ES-I3 (cell line): ENCODE data around the gene LAMB4.

Experiments used
- H3K36me3 ChIP-seq: 2 replicates; pipeline ENCODE4 v1.6.1; 2013; ENCODE audit warnings: mild to moderate bottlenecking, low read length, control low read depth, moderate library complexity; ENCODE audit not compliant: insufficient read depth
- H3K4me1 ChIP-seq: 2 replicates; pipeline ENCODE4 v1.6.1; 2013; ENCODE audit warnings: mild to moderate bottlenecking, control low read depth, low read length; ENCODE audit not compliant: insufficient read depth
- H3K9ac ChIP-seq: 2 replicates; pipeline ENCODE4 v1.6.1; 2013; ENCODE audit warnings: low read depth, mild to moderate bottlenecking, low read length, moderate library complexity
- H3K9me3 ChIP-seq: 2 replicates; pipeline ENCODE4 v1.6.1; 2013; ENCODE audit warnings: mild to moderate bottlenecking, low read length, moderate library complexity; ENCODE audit not compliant: control insufficient read depth, insufficient read depth

Gene LAMB4

GRCh38 chr7:108020585-108020984 lies 109.6 kb downstream of the LAMB4 start:
- no peaks in the 10 kb centered on the region for H3K4me1 ChIP-seq
- H3K9ac ChIP-seq = no peak overlapping the region
- no peaks in the 10 kb centered on the region for H3K9me3 ChIP-seq
- no peaks in the 10 kb centered on the region for H3K36me3 ChIP-seq

DNA sequence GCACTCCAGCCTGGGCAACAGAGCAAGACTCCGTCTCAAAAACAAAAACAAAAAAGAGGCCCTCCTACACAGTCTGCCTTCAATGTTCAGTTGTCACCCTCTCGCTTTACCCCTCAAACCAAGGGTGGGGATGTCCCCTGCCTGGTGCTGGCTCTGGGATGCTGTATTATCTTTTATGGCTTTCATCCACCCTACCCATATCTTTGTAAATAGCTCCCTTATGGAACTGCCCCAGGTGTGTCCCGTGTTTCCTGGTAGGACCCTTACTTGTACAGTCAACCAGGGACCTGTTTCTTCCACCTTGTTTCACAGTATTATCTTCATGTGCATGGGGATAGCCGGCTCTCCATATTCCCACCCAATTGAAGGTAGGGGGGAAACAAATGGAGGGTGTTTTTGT lies 111.5 kb downstream of the LAMB4 start:
- no peaks in the 10 kb centered on the region for H3K4me1 ChIP-seq
- H3K9ac ChIP-seq = no peak overlapping the region
- no peaks in the 10 kb centered on the region for H3K9me3 ChIP-seq
- no peaks in the 10 kb centered on the region for H3K36me3 ChIP-seq

DNA sequence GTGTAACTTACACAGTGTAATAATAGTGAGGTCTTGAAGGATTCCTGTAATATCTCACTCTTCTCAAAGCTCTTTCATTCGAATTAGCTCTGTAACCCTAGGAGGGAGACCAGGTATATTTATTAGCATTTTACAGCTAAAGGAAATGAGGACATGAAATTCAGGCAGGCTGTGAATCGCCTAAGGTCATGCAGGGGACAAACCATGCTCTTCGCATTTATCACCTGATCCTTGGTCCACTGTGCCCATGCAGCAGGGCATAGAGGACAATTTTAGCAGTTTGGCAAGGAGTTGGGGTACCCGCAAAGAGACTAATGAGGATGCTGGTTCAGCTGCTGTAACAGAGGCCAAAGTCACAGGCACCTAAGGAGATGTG lies 112.4 kb downstream of the LAMB4 start:
- H3K36me3 ChIP-seq = no peaks in the 10 kb centered on the region
- H3K9me3 ChIP-seq = no peaks in the 10 kb centered on the region
- H3K9ac ChIP-seq = no peak overlapping the region
- no peaks in the 10 kb centered on the region for H3K4me1 ChIP-seq

GRCh38 chr7:108016841-108017775 lies 113.1 kb downstream of the LAMB4 start:
- H3K9me3 ChIP-seq = no peaks in the 10 kb centered on the region
- no peaks in the 10 kb centered on the region for H3K36me3 ChIP-seq
- no peak overlapping the region for H3K9ac ChIP-seq
- no peaks in the 10 kb centered on the region for H3K4me1 ChIP-seq

GRCh38 chr7:108015740-108016139 lies 114.4 kb downstream of the LAMB4 start:
- no peaks in the 10 kb centered on the region for H3K36me3 ChIP-seq
- H3K4me1 ChIP-seq = no peaks in the 10 kb centered on the region
- no peak overlapping the region for H3K9ac ChIP-seq
- no peaks in the 10 kb centered on the region for H3K9me3 ChIP-seq

- no peaks in the 10 kb centered on the region for H3K36me3 ChIP-seq
- no peaks in the 10 kb centered on the region for H3K9me3 ChIP-seq
- H3K9ac ChIP-seq = no peak overlapping the region
- no peaks in the 10 kb centered on the region for H3K4me1 ChIP-seq
These were observed 115.1 kb downstream of the LAMB4 start for GRCh38 chr7:108014747-108015682.

GRCh38 chr7:108014215-108014614 lies 115.9 kb downstream of the LAMB4 start:
- no peaks in the 10 kb centered on the region for H3K4me1 ChIP-seq
- no peaks in the 10 kb centered on the region for H3K9me3 ChIP-seq
- no peak overlapping the region for H3K9ac ChIP-seq
- no peaks in the 10 kb centered on the region for H3K36me3 ChIP-seq

- H3K36me3 ChIP-seq = no peaks in the 10 kb centered on the region
- no peak overlapping the region for H3K9ac ChIP-seq
- H3K9me3 ChIP-seq = no peaks in the 10 kb centered on the region
- H3K4me1 ChIP-seq = no peaks in the 10 kb centered on the region
These were observed 117.4 kb downstream of the LAMB4 start for GRCh38 chr7:108012499-108013430.

DNA sequence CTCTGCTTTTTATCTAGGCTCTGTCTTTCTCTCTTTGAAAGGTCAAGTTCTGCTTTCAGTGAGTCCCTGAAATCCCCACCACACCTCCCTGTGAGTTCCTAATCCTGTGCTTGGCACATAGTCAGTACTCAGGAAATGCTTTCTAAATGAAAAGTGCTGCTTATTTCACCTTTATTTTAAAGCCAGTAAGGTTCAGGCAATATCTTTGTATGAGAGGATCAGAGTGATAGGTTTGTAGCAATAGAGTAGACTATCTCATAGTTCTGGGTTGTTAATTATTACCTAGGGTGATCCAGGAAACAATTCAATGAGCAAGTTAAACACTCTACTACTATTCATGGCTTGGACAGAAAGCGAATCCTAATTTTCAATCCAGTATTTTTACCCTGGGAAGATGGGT lies 119.8 kb downstream of the LAMB4 start:
- Histone ChIP-seq H3K9me3 (no peaks in the 10 kb centered on the region), H3K4me1 (no peaks in the 10 kb centered on the region), H3K36me3 (no peaks in the 10 kb centered on the region), H3K9ac (no peak overlapping the region)

DNA sequence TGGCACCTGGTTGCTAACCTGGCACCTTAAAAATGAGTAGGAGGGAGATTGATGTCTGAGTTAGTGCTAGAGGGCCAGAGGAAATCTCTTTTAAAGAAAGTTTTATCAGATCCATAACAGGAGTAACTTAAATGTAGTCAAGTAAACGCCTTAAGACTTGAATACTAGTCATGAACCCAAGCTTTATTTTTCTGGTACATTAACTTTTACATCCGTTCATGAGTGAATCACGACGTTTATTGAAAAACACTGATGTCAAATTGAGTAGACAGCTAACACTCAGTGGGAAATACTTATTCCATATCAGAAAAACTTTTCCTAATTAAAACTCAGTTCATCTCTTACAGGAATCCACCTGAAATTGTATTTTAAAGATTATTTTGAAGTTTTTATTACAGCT lies 120.3 kb downstream of the LAMB4 start:
- Histone ChIP-seq H3K4me1 (no peaks in the 10 kb centered on the region), H3K9me3 (no peaks in the 10 kb centered on the region), H3K36me3 (no peaks in the 10 kb centered on the region), H3K9ac (no peak overlapping the region)

GRCh38 chr7:108008827-108009226 lies 121.3 kb downstream of the LAMB4 start:
- no peaks in the 10 kb centered on the region for H3K9me3 ChIP-seq
- H3K36me3 ChIP-seq = no peaks in the 10 kb centered on the region
- no peak overlapping the region for H3K9ac ChIP-seq
- no peaks in the 10 kb centered on the region for H3K4me1 ChIP-seq

DNA sequence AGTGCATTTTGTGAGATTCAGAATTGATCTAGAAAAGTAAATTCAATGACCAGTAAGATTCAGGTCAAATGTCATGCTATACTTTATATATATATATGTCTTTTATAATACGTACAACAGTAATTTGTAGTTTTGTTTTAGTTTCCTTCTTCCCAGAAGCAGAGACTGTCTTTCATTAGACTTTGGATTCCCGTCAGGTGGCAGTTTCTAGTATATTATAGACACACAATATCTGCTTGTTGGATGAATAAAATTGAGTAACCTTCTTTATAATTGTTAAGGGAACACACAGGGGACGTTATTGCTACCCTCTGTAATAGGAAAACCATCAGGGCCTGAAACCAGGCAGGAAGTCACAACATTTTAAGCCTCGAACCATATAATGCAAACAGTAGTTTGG lies 121.9 kb downstream of the LAMB4 start:
- Histone ChIP-seq H3K9ac (no peak overlapping the region), H3K4me1 (no peaks in the 10 kb centered on the region), H3K9me3 (no peaks in the 10 kb centered on the region), H3K36me3 (no peaks in the 10 kb centered on the region)

DNA sequence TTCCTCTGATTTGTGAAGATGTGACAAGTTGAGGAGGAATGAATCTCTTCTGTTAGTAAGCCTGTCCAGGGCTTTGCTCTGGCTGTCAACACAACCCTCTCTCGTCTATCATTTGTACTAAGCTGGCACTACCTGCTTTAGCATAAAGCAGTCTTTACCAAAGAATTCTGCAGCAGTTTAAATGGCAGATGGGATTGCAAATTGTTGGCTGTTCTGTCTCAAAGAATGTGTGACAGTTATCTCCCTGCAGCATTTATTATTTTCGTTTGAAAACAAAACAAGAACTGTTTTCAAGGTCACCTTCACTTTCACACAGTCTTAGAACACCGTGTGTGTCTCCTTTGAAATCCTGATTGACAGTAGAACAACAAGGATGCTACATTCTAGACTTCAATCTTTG lies 122.4 kb downstream of the LAMB4 start:
- Histone ChIP-seq H3K4me1 (no peaks in the 10 kb centered on the region), H3K36me3 (no peaks in the 10 kb centered on the region), H3K9me3 (no peaks in the 10 kb centered on the region), H3K9ac (no peak overlapping the region)

- H3K9me3 ChIP-seq = no peaks in the 10 kb centered on the region
- H3K9ac ChIP-seq = no peak overlapping the region
- no peaks in the 10 kb centered on the region for H3K36me3 ChIP-seq
- H3K4me1 ChIP-seq = no peaks in the 10 kb centered on the region
These were observed 122.9 kb downstream of the LAMB4 start for GRCh38 chr7:108007261-108007660.
